HCT116 (cell line): ENCODE measurements around the gene SYNPR. TPM values are rescaled to one million over a fixed set of nuclear protein-coding genes. Genes with fewer than 3 reads are reported as not detected.
A peak's percentile ranks its signal among the peaks of the same experiment; 100 is the strongest.

ENCODE experiments used
- ATAC-seq: fragments of 200-7000 bp; cut with Tn5 transposase; 2 replicates; pipeline ENCODE4 v1.9.1; 2020; ENCODE audit warnings: mild to moderate bottlenecking, moderate library complexity
- BruUV-seq: library from RNA; stranded (reverse); fragments of 400-500 nt; replicated peaks from 2 replicates; lab custom pipeline; 2021; lab: Mats Ljungman, UMichigan
- CTCF ChIA-PET: fragments of 300-600 bp; sonication (Branson Sonifier 250); formaldehyde crosslinking; loops from one replicate; lab custom pipeline; 2021; ENCODE audit warnings: antibody characterized with exemption; lab: Charles Lee
- POLR2A ChIA-PET: fragments of 300-600, 350-600 bp; sonication (Branson Sonifier 250); formaldehyde crosslinking; loops from one replicate; lab custom pipeline; 2021; ENCODE audit warnings: antibody characterized with exemption; lab: Charles Lee
- RAD21 ChIA-PET, 2 experiments: fragments of 300-600 bp; sonication (Branson Sonifier 250); formaldehyde crosslinking; loops; one replicate each; lab custom pipeline; 2023; ENCODE audit warnings: low total read pairs in 2 of 2; ENCODE audit not compliant: uncharacterized antibody in 2 of 2, unreplicated experiment in 2 of 2, low non-redundant PET in 1 of 2; lab: Charles Lee
- DNase-seq: peaks from one replicate; pipeline ENCODE4 v3.0.0-alpha.2; 2010; ENCODE audit warnings: low read depth, low spot score
- H2AFZ ChIP-seq: fragments of 200-600 bp; shearing (Covaris generic), sonication (generic); 2 replicates; pipeline ENCODE4 v1.6.1; 2017; ENCODE audit warnings: low read depth, mixed run types, mixed read lengths, antibody characterized with exemption, low read length; ENCODE audit not compliant: poor library complexity, severe bottlenecking
- H3K27ac ChIP-seq: 2 replicates; pipeline ENCODE4 v1.5.1; 2012; ENCODE audit warnings: low read depth, low read length
- H3K27me3 ChIP-seq: fragments of 200-600 bp; sonication (generic); 2 replicates; pipeline ENCODE4 v1.6.1; 2016; ENCODE audit warnings: mixed run types, low read length, mixed read lengths; ENCODE audit not compliant: insufficient read depth
- H3K36me3 ChIP-seq, 2 experiments: fragments of 200-500 bp in 1 of 2; fragments of 200-600 bp in 1 of 2; sonication (Bioruptor generic) in 1 of 2; sonication (generic) in 1 of 2; 2 replicates each; pipeline versions ENCODE4 v1.5.1 to v1.6.1; 2014 to 2016; ENCODE audit warnings: low read length in 2 of 2, inconsistent platforms in 1 of 2, mixed read lengths in 1 of 2, mixed run types in 1 of 2; ENCODE audit not compliant: insufficient read depth in 2 of 2, control insufficient read depth in 1 of 2
- H3K4me1 ChIP-seq, 2 experiments: fragments of 200-600 bp in 1 of 2; sonication (generic) in 1 of 2; 2 replicates each; pipeline versions ENCODE4 v1.5.1 to v1.6.1; 2012 to 2017; ENCODE audit warnings: low read length in 2 of 2, inconsistent platforms in 1 of 2, mild to moderate bottlenecking in 1 of 2, mixed read lengths in 1 of 2, mixed run types in 1 of 2, moderate library complexity in 1 of 2; ENCODE audit not compliant: insufficient read depth in 2 of 2, control insufficient read depth in 1 of 2
- H3K4me2 ChIP-seq: fragments of 200-600 bp; sonication (generic); 2 replicates; pipeline ENCODE4 v1.6.1; 2017; ENCODE audit warnings: mixed run types, low read length, mixed read lengths
- H3K4me3 ChIP-seq, 2 experiments: fragments of 200-600 bp in 1 of 2; sonication (generic) in 1 of 2; replicated peaks in 1 of 2; 2 replicates each; pipeline ENCODE4 v1.5.1; 2011 to 2016; ENCODE audit warnings: low read length in 2 of 2, control low read depth in 1 of 2, low read depth in 1 of 2, mild to moderate bottlenecking in 1 of 2, mixed read lengths in 1 of 2, mixed run types in 1 of 2
- H3K79me2 ChIP-seq: fragments of 200-600 bp; sonication (generic); 2 replicates; pipeline ENCODE4 v1.6.1; 2017; ENCODE audit warnings: mild to moderate bottlenecking, mixed run types, low read length, moderate library complexity, mixed read lengths; ENCODE audit not compliant: insufficient read depth
- H3K9ac ChIP-seq: fragments of 200-600 bp; sonication (generic); 2 replicates; pipeline ENCODE4 v1.6.1; 2016; ENCODE audit warnings: low read length, mixed read lengths
- H3K9me2 ChIP-seq: fragments of 200-600 bp; sonication (generic), shearing (Covaris generic); 2 replicates; pipeline ENCODE4 v1.6.1; 2017; ENCODE audit warnings: mixed run types, mild to moderate bottlenecking, moderate library complexity; ENCODE audit not compliant: insufficient read depth
- H3K9me3 ChIP-seq, 2 experiments: fragments of 200-500 bp in 1 of 2; fragments of 200-600 bp in 1 of 2; sonication (Bioruptor generic) in 1 of 2; sonication (generic) in 1 of 2; 2 replicates each; pipeline ENCODE4 v1.6.1; 2014 to 2017; ENCODE audit warnings: low read length in 2 of 2, mixed read lengths in 2 of 2, inconsistent platforms in 1 of 2, low read depth in 1 of 2, mild to moderate bottlenecking in 1 of 2, mixed run types in 1 of 2, moderate library complexity in 1 of 2; ENCODE audit not compliant: control insufficient read depth in 1 of 2, insufficient read depth in 1 of 2
- H4K20me1 ChIP-seq: fragments of 200-600 bp; sonication (generic), shearing (Covaris generic); 2 replicates; pipeline ENCODE4 v1.6.1; 2017; ENCODE audit warnings: mixed run types, mild to moderate bottlenecking, moderate library complexity; ENCODE audit not compliant: insufficient read depth
- CBX3 ChIP-seq: IDR thresholded peaks from 2 replicates; pipeline ENCODE4 v1.6.1; 2012; ENCODE audit warnings: low read depth
- CEBPB ChIP-seq: IDR thresholded peaks from 2 replicates; pipeline ENCODE4 v1.6.1; 2012; ENCODE audit warnings: low read depth
- CTCF ChIP-seq, 3 experiments: fragments of 200-600 bp in 1 of 3; sonication (generic) in 1 of 3; IDR thresholded peaks in 2 of 3; conservative IDR thresholded peaks in 1 of 3; 2 replicates each; pipeline ENCODE4 v1.5.1; 2012 to 2017; ENCODE audit warnings: low read depth in 2 of 3, low read length in 2 of 3, antibody characterized with exemption in 1 of 3, borderline replicate concordance in 1 of 3, control low read depth in 1 of 3, mild to moderate bottlenecking in 1 of 3, mixed read lengths in 1 of 3, mixed run types in 1 of 3, moderate library complexity in 1 of 3; ENCODE audit not compliant: insufficient read depth in 1 of 3
- EGR1 ChIP-seq: IDR thresholded peaks from 2 replicates; pipeline ENCODE4 v1.6.1; 2012; ENCODE audit warnings: low read depth
- MAX ChIP-seq: IDR thresholded peaks from 2 replicates; pipeline ENCODE4 v1.6.1; 2012
- POLR2A ChIP-seq: IDR thresholded peaks from 2 replicates; pipeline ENCODE4 v1.7.0; 2011; ENCODE audit warnings: borderline replicate concordance; ENCODE audit not compliant: insufficient read depth, insufficient read length; ENCODE audit errors: extremely low read depth
- POLR2AphosphoS5 ChIP-seq: IDR thresholded peaks from 2 replicates; pipeline ENCODE4 v1.6.1; 2011; ENCODE audit warnings: mild to moderate bottlenecking, low read depth, low read length, moderate library complexity
- RAD21 ChIP-seq: IDR thresholded peaks from 2 replicates; pipeline ENCODE4 v1.6.1; 2012; ENCODE audit warnings: low read depth, mild to moderate bottlenecking
- SIN3A ChIP-seq: IDR thresholded peaks from 2 replicates; pipeline ENCODE4 v1.6.1; 2012; ENCODE audit warnings: low read depth
- SP1 ChIP-seq: IDR thresholded peaks from 2 replicates; pipeline ENCODE4 v1.6.1; 2012; ENCODE audit warnings: low read depth
- TCF7L2 ChIP-seq: IDR thresholded peaks from 2 replicates; pipeline ENCODE4 v1.7.0; 2011; ENCODE audit warnings: borderline replicate concordance, inconsistent platforms; ENCODE audit not compliant: insufficient read depth, insufficient read length; ENCODE audit errors: extremely low read depth
- YY1 ChIP-seq: IDR thresholded peaks from 2 replicates; pipeline ENCODE4 v1.6.1; 2011; ENCODE audit warnings: low read length, low read depth, moderate library complexity, mild to moderate bottlenecking; ENCODE audit not compliant: insufficient replicate concordance; ENCODE audit errors: extremely low read depth
- ZBTB33 ChIP-seq: IDR thresholded peaks from 2 replicates; pipeline ENCODE4 v1.6.1; 2011; ENCODE audit warnings: mild to moderate bottlenecking, low read length, moderate library complexity; ENCODE audit not compliant: insufficient replicate concordance; ENCODE audit errors: extremely low read depth
- ZFX ChIP-seq: fragments of 450-650 bp; IDR thresholded peaks from 2 replicates; pipeline ENCODE4 v1.6.1; 2017
- intact Hi-C: fragments of 100-400 bp; cut with micrococcal nuclease; formaldehyde crosslinking; loops from 2 replicates; pipeline ENCODE4 v1.10.0; 2022
- total RNA-seq: library from RNA; stranded (reverse); gene quantifications from one replicate; pipeline ENCODE4 v1.2.1, GENCODE V29; 2021; ENCODE audit not compliant: unreplicated experiment

The SYNPR gene
- total RNA-seq, 1 experiment from 2014 or later: not detected

GRCh38 chr3:63333815-63334214 lies 55.7 kb downstream of the SYNPR start:
- ChIA-PET RAD21 (no interaction called here), CTCF (interaction anchor here (1.1 to 1.4 kb wide), 2 partner anchors 10 to 17 kb away, joined by 3 read pairs; no protein-coding TSS in a partner anchor), POLR2A (no interaction called here)
- ATAC-seq: no peak
- intact Hi-C loops: loop anchor here (2.0 to 10.0 kb wide), 2 partner anchors 669 to 711 kb away; no protein-coding TSS in a partner anchor
- no TSS peak for BruUV-seq
- Histone ChIP-seq H3K4me3 (no peak overlapping the region), H3K4me1 (no peaks in the 10 kb centered on the region), H3K79me2 (no peaks in the 10 kb centered on the region), H4K20me1 (no peaks in the 10 kb centered on the region), H2AFZ (no peak overlapping the region), H3K9me3 (no peaks in the 10 kb centered on the region), H3K27me3 (peaks cover 5% of the 10 kb centered on the region; the same call in 1 of the 2 replicates), H3K4me2 (no peak overlapping the region), H3K36me3 (no peaks in the 10 kb centered on the region), H3K9ac (no peak overlapping the region), H3K27ac (no peak overlapping the region), H3K9me2 (no peaks in the 10 kb centered on the region)
- no peak for DNase-seq
- TF ChIP-seq CTCF (IDR thresholded peaks at IDR 0.05 in 2 of 3, conservative IDR thresholded peaks at IDR 0.05 in 1 of 3; ENCODE audit: borderline replicate concordance in 1 of 3, insufficient read depth in 1 of 3, low read depth in 2 of 3, low read length in 2 of 3) (peak; percentile 6 to 31 (median 10); a peak in 2 of 6 replicates), SIN3A (no peak)

GRCh38 chr3:63338351-63338750 lies 60.2 kb downstream of the SYNPR start:
- no TSS peak for BruUV-seq
- TF ChIP-seq POLR2AphosphoS5 (no peak), CEBPB (no peak), RAD21 (no peak), MAX (no peak), YY1 (no peak), SP1 (no peak), SIN3A (no peak), TCF7L2 (no peak), ZFX (no peak), POLR2A (no peak), CBX3 (no peak), EGR1 (no peak), ZBTB33 (no peak)

More at GRCh38 chr3:63338351-63338750, 60.2 kb downstream of the SYNPR start:
- POLR2A ChIA-PET: no interaction called here
- no peak overlapping the region for H3K4me3 ChIP-seq
- RAD21 ChIA-PET: no interaction called here
- H3K36me3 ChIP-seq: no peaks in the 10 kb centered on the region
- H3K79me2 ChIP-seq: no peaks in the 10 kb centered on the region
- ATAC-seq: no peak
- H3K4me1 ChIP-seq: no peaks in the 10 kb centered on the region
- no peak for DNase-seq
- H4K20me1 ChIP-seq: no peaks in the 10 kb centered on the region
- H3K27ac ChIP-seq: no peak overlapping the region
- H3K9me2 ChIP-seq: no peaks in the 10 kb centered on the region
- CTCF ChIA-PET: no interaction called here
- no peaks in the 10 kb centered on the region for H3K9me3 ChIP-seq
- no peak overlapping the region for H2AFZ ChIP-seq
- no peak overlapping the region for H3K9ac ChIP-seq
- H3K4me2 ChIP-seq: no peak overlapping the region
- intact Hi-C loops: loop anchor here (10.0 kb wide), 1 partner anchor 674 kb away; no protein-coding TSS in a partner anchor
- H3K27me3 ChIP-seq: 0 out of 2 replicates have a peak, but pooled peaks cover 6% of the 10 kb centered on the region
